Measurements from ENCODE around the gene HOXC9.

HOXC9 gene

DNA sequence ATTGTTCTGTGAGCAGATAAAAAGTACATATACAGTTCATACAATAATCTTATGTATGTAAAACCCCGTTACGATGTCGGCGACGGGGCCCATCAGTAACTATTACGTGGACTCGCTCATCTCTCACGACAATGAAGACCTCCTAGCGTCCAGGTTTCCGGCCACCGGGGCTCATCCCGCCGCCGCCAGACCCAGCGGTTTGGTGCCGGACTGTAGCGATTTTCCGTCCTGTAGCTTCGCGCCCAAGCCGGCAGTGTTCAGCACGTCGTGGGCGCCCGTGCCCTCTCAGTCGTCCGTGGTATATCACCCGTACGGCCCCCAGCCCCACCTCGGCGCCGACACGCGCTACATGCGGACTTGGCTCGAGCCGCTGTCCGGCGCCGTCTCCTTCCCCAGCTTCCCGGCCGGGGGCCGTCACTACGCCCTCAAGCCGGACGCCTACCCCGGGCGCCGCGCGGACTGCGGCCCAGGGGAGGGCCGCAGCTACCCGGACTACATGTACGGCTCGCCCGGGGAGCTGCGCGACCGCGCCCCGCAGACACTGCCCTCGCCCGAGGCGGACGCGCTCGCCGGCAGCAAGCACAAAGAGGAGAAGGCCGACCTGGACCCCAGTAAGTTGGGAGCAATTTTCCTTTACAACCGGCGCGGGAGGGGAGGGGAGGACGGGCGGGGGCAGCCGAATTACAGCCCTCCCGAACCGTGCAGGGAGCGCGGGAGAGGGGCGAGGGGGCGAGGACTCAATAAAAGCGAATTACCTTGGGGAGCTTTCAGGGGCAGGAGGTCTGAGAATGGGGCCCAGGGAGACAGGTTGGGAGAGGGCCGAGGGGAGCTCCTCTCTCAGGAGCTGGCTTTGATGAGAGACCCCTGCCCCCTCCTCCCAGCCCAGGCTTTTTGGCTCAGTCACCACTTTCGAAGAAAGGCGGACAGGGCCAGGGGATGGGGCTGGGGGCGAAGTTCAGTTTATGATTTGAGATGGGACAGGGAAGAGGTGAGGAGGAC lies at the start of gene HOXC9:
TSS of gene HOXC9 (plus strand) at position 46 of the 999 bp plus-strand sequence. CDS start at position 74, 28 bp downstream.
- Histone ChIP-seq H3K4me1 (ENCODE audit: insufficient read depth, low read length) (peaks cover 2% of the 10 kb centered on the region; the same call in 1 of the 2 replicates), H3K27ac (ENCODE audit: low read length) (no peak within 1 kb of the TSS), H3K27me3 (ENCODE audit: insufficient read depth, low read length) (peaks cover 100% of the 10 kb centered on the region), H3K4me3 (ENCODE audit: low read length) (no peak within 1 kb of the TSS), H3K9ac (ENCODE audit: low read depth, low read length) (no peak within 1 kb of the TSS), H3K36me3 (ENCODE audit: insufficient read depth, low read depth, low read length) (no peaks in the 10 kb centered on the region), H3K9me3 (ENCODE audit: insufficient read depth, low read depth, low read length) (peaks cover 12% of the 10 kb centered on the region; the same call in 1 of the 2 replicates)

DNA sequence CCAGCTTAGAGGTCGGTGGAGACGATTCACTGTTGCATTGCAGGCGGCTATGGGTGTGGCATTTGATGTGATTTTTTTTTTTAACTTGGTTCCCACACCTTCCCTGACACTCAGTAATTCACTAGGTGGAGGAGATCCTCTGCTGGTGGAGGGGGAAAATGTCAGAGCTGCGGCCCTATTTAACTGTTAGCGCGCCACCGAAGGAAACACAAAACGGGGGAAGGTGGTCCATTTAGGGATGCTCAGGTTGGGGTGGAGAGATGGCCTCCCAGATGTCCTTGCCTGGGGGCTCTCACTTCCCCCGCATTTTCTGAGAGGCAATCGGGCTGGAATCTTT lies 49.6 kb upstream of the HOXC9 start:
- H3K27ac ChIP-seq (ENCODE audit: low read length): no peak overlapping the region
- no peak overlapping the region for H3K4me3 ChIP-seq (ENCODE audit: low read length)
- H3K4me1 ChIP-seq (ENCODE audit: insufficient read depth, low read length): no peaks in the 10 kb centered on the region

DNA sequence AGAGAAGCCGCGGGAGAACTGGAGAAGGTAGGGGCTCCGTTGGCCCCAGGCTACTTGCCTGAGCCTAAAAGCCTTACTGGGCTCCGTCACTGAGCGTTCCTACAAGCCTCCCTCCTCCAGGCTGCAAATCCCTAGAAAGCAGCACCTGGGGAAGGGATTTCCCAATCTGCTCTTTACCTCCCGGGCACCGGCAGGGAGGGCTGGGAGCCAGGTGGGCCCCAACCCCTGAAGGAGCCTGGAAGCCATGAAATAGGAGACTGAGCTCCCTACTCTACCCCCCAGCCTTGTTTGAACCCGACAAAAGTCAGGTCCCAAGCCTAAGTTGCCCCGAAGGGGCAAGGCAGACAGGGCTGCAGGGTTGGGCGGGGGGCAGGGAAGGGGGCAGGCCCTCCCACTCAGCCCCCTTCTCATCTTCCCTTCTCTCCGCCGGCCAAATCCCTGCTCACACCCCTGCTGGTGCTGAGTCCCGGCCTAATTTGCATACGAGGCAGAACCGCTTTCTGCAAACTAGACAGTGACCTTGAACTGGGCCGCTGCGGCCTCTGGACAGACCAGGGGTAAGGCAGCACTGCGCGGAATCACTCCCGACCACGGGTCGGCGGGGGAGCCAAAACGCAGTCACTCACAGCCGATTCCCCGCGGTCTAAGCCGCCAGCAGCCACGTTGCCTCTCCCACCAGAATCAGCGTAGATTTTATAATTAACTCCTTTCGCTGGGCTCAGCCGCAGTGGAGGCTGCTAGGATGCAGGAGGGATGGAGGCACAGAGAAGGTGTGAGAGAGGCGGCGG lies 49.0 kb upstream of the HOXC9 start:
- no peaks in the 10 kb centered on the region for H3K36me3 ChIP-seq (ENCODE audit: insufficient read depth, low read depth, low read length)
- no peak overlapping the region for H3K4me3 ChIP-seq (ENCODE audit: low read length)
- no peaks in the 10 kb centered on the region; the same call in 1 of the 2 replicates for H3K9me3 ChIP-seq (ENCODE audit: insufficient read depth, low read depth, low read length)
- no peak overlapping the region for H3K9ac ChIP-seq (ENCODE audit: low read depth, low read length)
- H3K27ac ChIP-seq (ENCODE audit: low read length): no peak overlapping the region
- no peaks in the 10 kb centered on the region for H3K4me1 ChIP-seq (ENCODE audit: insufficient read depth, low read length)
- peaks cover 100% of the 10 kb centered on the region for H3K27me3 ChIP-seq (ENCODE audit: insufficient read depth, low read length)

More for the DNA sequence above, 49.6 kb upstream of the HOXC9 start:
- Histone ChIP-seq H3K9me3 (ENCODE audit: insufficient read depth, low read depth, low read length) (no peaks in the 10 kb centered on the region; the same call in 1 of the 2 replicates), H3K9ac (ENCODE audit: low read depth, low read length) (no peak overlapping the region), H3K27me3 (ENCODE audit: insufficient read depth, low read length) (peaks cover 100% of the 10 kb centered on the region), H3K36me3 (ENCODE audit: insufficient read depth, low read depth, low read length) (no peaks in the 10 kb centered on the region)

DNA sequence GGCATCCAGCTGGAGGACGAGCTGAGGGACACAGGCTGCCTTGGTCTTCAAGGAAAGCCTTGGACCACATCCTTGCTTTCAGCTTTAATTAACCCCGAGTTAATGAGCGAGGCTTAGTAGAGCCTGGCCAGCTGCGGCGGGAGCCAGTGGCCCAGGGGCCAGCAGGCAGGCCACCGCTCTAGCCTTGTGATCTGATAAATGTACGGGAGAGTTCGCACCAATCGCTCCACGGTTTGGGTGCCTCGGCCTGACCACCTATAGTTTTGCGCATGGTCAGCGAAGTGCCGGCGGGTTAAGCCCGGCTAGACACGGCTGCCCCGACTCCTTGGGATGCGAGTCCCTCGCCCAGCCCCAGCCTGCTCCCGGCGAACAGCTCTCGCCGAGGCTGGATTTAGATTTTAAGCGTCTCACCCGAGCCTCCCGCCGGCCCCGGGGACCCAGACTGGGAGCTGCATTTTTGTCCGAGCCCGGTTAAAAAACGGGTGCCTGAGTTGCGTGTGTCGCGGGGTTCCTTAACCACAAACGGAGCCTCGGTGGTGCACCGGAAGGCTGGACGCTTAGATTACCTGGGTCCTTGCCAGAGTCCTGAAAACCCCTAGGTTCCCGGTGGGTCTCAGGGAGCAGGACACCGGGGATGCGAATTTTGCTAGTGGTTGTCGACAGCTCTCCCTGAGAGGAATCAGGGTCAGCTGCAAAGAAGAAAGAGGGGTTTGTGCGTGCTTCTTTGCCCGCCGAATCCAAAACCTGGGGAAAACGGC lies 48.2 kb upstream of the HOXC9 start:
- Histone ChIP-seq H3K9me3 (ENCODE audit: insufficient read depth, low read depth, low read length) (peaks cover 6% of the 10 kb centered on the region; the same call in 1 of the 2 replicates), H3K36me3 (ENCODE audit: insufficient read depth, low read depth, low read length) (no peaks in the 10 kb centered on the region), H3K27ac (ENCODE audit: low read length) (no peak overlapping the region), H3K27me3 (ENCODE audit: insufficient read depth, low read length) (peaks cover 100% of the 10 kb centered on the region), H3K4me1 (ENCODE audit: insufficient read depth, low read length) (no peaks in the 10 kb centered on the region), H3K4me3 (ENCODE audit: low read length) (no peak overlapping the region), H3K9ac (ENCODE audit: low read depth, low read length) (no peak overlapping the region)

DNA sequence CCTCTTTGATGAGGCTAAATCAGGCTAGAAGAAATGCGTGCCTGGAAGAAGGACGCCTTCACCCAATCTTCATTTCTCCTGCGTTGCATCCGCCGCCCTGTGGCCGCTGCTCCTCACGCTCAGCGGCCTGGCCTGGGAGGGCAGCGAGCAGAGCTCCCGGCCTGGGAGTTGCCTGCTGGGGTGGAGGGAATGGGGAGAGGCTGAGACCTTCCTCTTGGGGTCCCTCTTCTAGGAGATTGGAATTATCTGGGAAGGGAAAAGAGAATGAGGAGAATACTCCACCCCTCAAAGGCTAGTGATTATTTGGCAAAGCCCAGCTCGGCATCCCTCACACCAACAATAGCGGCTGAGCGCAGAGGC lies 47.6 kb upstream of the HOXC9 start:
- Histone ChIP-seq H3K9me3 (ENCODE audit: insufficient read depth, low read depth, low read length) (peaks cover 8% of the 10 kb centered on the region; the same call in 1 of the 2 replicates), H3K36me3 (ENCODE audit: insufficient read depth, low read depth, low read length) (no peaks in the 10 kb centered on the region), H3K4me3 (ENCODE audit: low read length) (no peak overlapping the region), H3K9ac (ENCODE audit: low read depth, low read length) (no peak overlapping the region), H3K27me3 (ENCODE audit: insufficient read depth, low read length) (peaks cover 100% of the 10 kb centered on the region), H3K4me1 (ENCODE audit: insufficient read depth, low read length) (no peaks in the 10 kb centered on the region), H3K27ac (ENCODE audit: low read length) (no peak overlapping the region)

DNA sequence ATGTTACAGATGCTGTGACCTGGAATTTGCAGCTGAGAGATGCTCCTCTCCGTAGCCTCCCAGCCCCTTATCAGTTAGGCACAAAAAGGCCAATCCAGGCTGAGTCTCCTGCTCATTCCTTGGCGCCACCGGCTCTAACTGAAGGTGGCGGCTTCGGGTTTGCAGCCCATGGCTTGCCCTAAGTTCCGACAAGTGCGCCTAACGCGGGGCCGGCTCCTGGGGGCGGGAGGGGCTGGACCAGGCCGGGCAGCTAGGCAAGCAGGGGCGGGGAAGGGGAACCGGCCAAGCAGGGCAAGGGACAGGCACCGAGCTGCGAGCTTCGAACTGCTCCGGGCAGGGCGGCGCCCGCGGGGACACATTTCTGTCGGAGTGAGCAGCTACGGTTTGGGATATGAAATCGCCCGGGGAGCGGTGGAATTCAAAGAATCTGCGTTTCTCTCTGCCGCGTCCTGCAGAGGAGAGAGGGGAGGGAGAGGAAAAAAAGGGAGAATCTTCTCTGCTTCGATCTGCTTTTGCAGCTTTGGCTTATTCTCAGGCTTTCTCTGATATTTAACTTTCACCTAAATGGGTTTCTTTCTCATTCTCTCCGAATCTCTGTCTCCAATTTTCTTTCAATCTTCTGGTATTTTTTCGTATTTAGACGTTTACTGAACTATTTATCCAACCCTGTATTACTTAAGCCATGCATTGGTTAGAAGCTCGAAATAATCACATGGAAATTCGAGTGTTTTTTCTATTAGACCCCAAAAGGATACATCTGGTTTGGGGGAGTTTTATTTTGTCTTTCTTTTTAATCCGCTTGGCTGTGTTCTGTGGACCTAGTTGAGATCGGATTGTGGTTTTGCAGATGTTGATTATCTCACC lies 46.9 kb upstream of the HOXC9 start:
- Histone ChIP-seq H3K4me1 (ENCODE audit: insufficient read depth, low read length) (no peaks in the 10 kb centered on the region), H3K9me3 (ENCODE audit: insufficient read depth, low read depth, low read length) (peaks cover 8% of the 10 kb centered on the region; the same call in 1 of the 2 replicates), H3K4me3 (ENCODE audit: low read length) (no peak overlapping the region), H3K27ac (ENCODE audit: low read length) (no peak overlapping the region), H3K9ac (ENCODE audit: low read depth, low read length) (no peak overlapping the region), H3K36me3 (ENCODE audit: insufficient read depth, low read depth, low read length) (no peaks in the 10 kb centered on the region), H3K27me3 (ENCODE audit: insufficient read depth, low read length) (peaks cover 100% of the 10 kb centered on the region)

DNA sequence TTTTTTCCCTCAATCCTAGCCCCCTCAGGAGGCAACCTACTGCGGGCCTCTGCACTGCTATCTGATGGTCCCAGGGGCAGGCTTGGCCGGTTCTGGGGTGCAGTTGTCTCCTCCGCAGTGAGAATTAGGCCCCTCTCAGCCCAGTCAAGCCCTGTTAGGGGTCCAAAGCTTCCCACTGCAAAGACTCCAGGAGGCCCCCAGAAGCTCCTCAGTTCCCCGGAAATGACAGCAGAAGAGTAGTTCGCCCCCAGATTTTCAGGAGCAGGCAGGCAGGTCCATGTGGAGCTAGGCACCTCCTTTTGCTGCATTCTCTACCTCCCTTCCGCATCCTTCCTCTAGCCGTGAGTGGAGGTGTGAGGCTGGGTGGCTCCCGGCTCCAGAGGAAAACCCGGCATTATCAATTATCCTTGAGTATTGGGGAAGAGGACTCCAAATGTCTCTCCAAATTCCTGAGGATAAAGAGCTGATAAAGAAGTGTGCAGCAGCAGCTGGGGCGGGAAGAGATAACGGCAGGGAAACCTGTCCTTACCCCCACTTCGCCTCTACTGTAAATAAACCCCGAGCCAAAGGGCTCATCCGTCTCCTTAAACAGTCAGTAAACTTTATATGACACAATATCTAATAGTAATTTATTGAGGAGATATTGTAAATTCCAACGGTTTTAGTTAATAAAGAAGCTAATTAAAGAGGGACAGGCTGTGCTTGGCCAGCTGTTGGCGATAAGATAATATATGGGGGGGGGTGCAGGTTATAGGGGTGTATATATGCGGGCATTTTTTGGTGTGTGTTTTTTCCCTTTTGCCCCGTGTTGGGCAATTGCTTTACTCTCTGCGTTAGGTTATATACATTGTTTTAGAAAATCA lies 45.9 kb upstream of the HOXC9 start:
- Histone ChIP-seq H3K27me3 (ENCODE audit: insufficient read depth, low read length) (peaks cover 100% of the 10 kb centered on the region), H3K9me3 (ENCODE audit: insufficient read depth, low read depth, low read length) (peaks cover 8% of the 10 kb centered on the region; the same call in 1 of the 2 replicates), H3K4me1 (ENCODE audit: insufficient read depth, low read length) (no peaks in the 10 kb centered on the region), H3K36me3 (ENCODE audit: insufficient read depth, low read depth, low read length) (no peaks in the 10 kb centered on the region), H3K4me3 (ENCODE audit: low read length) (no peak overlapping the region), H3K27ac (ENCODE audit: low read length) (no peak overlapping the region), H3K9ac (ENCODE audit: low read depth, low read length) (no peak overlapping the region)

DNA sequence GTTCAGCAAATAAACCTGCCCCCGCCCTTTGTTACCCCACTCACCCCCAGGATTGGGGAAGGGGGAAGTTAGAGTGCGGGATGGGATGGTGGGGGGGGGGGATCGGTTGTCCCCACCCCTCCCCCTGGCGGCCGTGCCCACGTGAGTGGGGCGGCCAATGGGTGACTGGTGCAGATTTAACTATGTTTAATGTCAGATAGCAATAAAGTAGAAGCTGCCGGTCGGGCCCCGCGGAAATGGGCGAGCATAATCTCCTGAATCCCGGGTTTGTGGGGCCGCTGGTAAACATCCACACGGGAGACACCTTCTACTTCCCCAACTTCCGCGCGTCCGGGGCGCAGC lies 45.3 kb upstream of the HOXC9 start, which contains the start of gene HOXC12:
TSS of gene HOXC12 (plus strand) at position 210 of the 342 bp plus-strand sequence. CDS start at position 237, 27 bp downstream.
- peaks cover 100% of the 10 kb centered on the region for H3K27me3 ChIP-seq (ENCODE audit: insufficient read depth, low read length)
- no peaks in the 10 kb centered on the region for H3K36me3 ChIP-seq (ENCODE audit: insufficient read depth, low read depth, low read length)
- no peaks in the 10 kb centered on the region for H3K4me1 ChIP-seq (ENCODE audit: insufficient read depth, low read length)
- H3K4me3 ChIP-seq (ENCODE audit: low read length): no peak within 1 kb of the TSS
- H3K9me3 ChIP-seq (ENCODE audit: insufficient read depth, low read depth, low read length): peaks cover 8% of the 10 kb centered on the region; the same call in 1 of the 2 replicates
- no peak within 1 kb of the TSS for H3K9ac ChIP-seq (ENCODE audit: low read depth, low read length)
- H3K27ac ChIP-seq (ENCODE audit: low read length): no peak within 1 kb of the TSS

DNA sequence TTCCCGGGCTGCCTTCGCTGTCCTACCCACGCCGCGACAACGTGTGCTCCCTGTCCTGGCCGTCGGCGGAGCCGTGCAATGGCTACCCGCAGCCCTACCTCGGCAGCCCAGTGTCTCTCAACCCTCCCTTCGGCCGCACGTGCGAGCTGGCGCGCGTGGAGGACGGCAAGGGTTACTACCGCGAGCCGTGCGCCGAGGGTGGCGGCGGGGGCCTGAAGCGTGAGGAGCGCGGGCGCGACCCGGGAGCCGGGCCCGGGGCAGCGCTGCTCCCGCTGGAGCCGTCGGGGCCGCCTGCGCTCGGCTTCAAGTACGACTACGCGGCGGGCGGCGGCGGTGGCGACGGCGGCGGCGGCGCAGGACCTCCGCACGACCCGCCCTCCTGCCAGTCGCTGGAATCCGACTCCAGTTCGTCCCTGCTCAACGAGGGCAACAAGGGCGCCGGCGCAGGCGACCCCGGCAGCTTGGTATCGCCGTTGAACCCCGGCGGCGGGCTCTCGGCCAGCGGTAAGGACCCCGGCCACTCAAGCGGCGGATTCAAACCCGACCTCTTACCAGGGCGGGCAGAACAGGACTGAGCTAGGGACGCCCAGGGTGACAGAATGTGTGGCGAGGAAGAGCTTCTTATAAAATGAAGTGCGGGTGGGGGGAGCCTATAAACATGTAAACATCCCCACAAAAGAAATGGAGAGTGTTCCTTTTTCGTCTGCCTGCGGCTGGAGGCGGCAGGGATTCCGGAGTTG lies 44.8 kb upstream of the HOXC9 start:
- no peak overlapping the region for H3K27ac ChIP-seq (ENCODE audit: low read length)
- H3K27me3 ChIP-seq (ENCODE audit: insufficient read depth, low read length): peaks cover 100% of the 10 kb centered on the region
- no peaks in the 10 kb centered on the region for H3K36me3 ChIP-seq (ENCODE audit: insufficient read depth, low read depth, low read length)
- no peaks in the 10 kb centered on the region for H3K4me1 ChIP-seq (ENCODE audit: insufficient read depth, low read length)
- no peak overlapping the region for H3K9ac ChIP-seq (ENCODE audit: low read depth, low read length)
- peaks cover 8% of the 10 kb centered on the region; the same call in 1 of the 2 replicates for H3K9me3 ChIP-seq (ENCODE audit: insufficient read depth, low read depth, low read length)
- no peak overlapping the region for H3K4me3 ChIP-seq (ENCODE audit: low read length)
